HL-60 (cell line): ENCODE measurements around the gene TSPEAR.

ENCODE experiments used
- GABPA ChIP-seq: IDR thresholded peaks from 2 replicates; pipeline ENCODE4 v1.6.1; 2012; ENCODE audit warnings: low read depth
- POLR2AphosphoS5 ChIP-seq: IDR thresholded peaks from 2 replicates; pipeline ENCODE4 v1.6.1; 2012; ENCODE audit warnings: low read depth
- TF ChIP-seq, protein P1 (sequence below): IDR thresholded peaks from one replicate; pipeline ENCODE4 v1.5.1; 2011; ENCODE audit warnings: low read length, control low read depth, inconsistent platforms; ENCODE audit not compliant: insufficient read depth

DNA sequence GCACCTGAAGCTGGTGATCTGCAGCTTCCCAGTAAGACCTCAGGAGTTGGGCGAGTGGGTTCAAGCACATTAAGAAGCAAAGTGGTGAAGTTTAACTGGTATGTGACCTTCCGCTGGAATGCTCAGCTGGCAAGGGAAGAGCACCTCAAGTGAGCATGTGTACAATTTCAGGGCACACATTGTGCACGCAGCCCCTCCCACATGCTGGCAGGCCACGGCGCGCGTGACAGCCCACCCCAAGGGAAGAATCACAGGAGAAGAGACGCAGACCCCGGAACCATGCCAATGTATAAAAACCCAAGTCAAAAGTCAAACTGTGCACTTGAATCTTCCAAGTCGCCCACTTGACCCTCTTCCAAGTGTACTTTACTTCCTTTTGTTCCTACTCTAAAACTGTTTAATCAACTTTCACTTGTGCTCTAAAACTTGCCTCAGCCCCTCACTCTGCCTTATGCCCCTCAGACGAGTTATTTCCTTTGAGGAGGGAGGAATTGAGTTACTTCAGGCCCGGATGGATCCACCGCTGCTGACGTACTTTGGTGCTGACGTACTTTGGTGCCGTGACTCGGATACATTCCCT lies 236.0 kb downstream of the TSPEAR start:
- TF ChIP-seq, protein P1, sequence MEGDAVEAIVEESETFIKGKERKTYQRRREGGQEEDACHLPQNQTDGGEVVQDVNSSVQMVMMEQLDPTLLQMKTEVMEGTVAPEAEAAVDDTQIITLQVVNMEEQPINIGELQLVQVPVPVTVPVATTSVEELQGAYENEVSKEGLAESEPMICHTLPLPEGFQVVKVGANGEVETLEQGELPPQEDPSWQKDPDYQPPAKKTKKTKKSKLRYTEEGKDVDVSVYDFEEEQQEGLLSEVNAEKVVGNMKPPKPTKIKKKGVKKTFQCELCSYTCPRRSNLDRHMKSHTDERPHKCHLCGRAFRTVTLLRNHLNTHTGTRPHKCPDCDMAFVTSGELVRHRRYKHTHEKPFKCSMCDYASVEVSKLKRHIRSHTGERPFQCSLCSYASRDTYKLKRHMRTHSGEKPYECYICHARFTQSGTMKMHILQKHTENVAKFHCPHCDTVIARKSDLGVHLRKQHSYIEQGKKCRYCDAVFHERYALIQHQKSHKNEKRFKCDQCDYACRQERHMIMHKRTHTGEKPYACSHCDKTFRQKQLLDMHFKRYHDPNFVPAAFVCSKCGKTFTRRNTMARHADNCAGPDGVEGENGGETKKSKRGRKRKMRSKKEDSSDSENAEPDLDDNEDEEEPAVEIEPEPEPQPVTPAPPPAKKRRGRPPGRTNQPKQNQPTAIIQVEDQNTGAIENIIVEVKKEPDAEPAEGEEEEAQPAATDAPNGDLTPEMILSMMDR: no peak
- no peak for TF ChIP-seq GABPA
- no peak for TF ChIP-seq POLR2AphosphoS5
